ENCODE measurements around the gene FBXL15. TPM values are rescaled to one million over a fixed set of nuclear protein-coding genes. Genes with fewer than 3 reads are reported as not detected.

Gene FBXL15
- total and polyA plus RNA-seq, 2 of the 13 experiments (the other 11 are each of a cell fraction or from before 2014, with no cell fraction given) = 4.3 to 8.3 TPM

- TF ChIP-seq ZNF816 (CRISPR knock-in tag; IDR thresholded peaks at IDR 0.05; ENCODE audit: borderline replicate concordance) (no peak), SETDB1 (CRISPR knock-in tag; IDR thresholded peaks at IDR 0.05; ENCODE audit: borderline replicate concordance) (no peak), ZNF224 (CRISPR knock-in tag; IDR thresholded peaks at IDR 0.05) (no peak), ZNF260 (CRISPR knock-in tag; IDR thresholded peaks at IDR 0.05; ENCODE audit: borderline replicate concordance, low read depth) (no peak)
Measured at GRCh38 chr10:102438374-102438773, 17.7 kb downstream of the FBXL15 start (continued).

- ChIA-PET CTCF (ENCODE audit: low intra/inter-chr PET ratio, low total read pairs) (no interaction called here), POLR2A (interaction anchor here (0.7 kb wide), 1 partner anchor 12 kb away, joined by 4 read pairs; no protein-coding TSS in a partner anchor)
- H4K20me1 ChIP-seq (ENCODE audit: insufficient read depth, low read length) = no peaks in the 10 kb centered on the region
- H3K9ac ChIP-seq (ENCODE audit: insufficient read depth, low read depth, low read length) = no peak overlapping the region
- H2AFZ ChIP-seq (ENCODE audit: low read length) = no peak overlapping the region
- in situ Hi-C loops (cut with HindIII; ENCODE audit: extremely low pct_ligation_motif_present, low pct_unique_long_range_greater_than_20kb) (no loop called here), intact Hi-C loops (cut with micrococcal nuclease; ENCODE audit: unreplicated experiment) (no loop called here)
- H3K27me3 ChIP-seq (ENCODE audit: control insufficient read depth in 1 of 2, insufficient read depth in 2 of 2, low read length in 2 of 2) = no peaks in the 10 kb centered on the region; a peak in 1 of 5 replicates
- H3K36me3 ChIP-seq (replicated peaks in 1 of 2; ENCODE audit: control insufficient read depth in 1 of 2, insufficient read depth in 2 of 2, low read length in 2 of 2) = no peaks in the 10 kb centered on the region
- no peaks in the 10 kb centered on the region for H3K79me2 ChIP-seq (ENCODE audit: insufficient read depth, low read length)
- FAIRE-seq (no peak), DNase-seq (ENCODE audit: low spot score) (no peak), ATAC-seq (no peak)
- TF ChIP-seq TBX3 (IDR thresholded peaks at IDR 0.05; ENCODE audit: borderline replicate concordance) (no peak), NFYC (CRISPR knock-in tag; IDR thresholded peaks at IDR 0.05) (no peak), MAFK (conservative IDR thresholded peaks at IDR 0.05 in 1 of 2, IDR thresholded peaks at IDR 0.05 in 1 of 2; ENCODE audit: low read length in 2 of 2) (no peak), DMTF1 (CRISPR knock-in tag; IDR thresholded peaks at IDR 0.05) (no peak), PRDM15 (CRISPR knock-in tag; IDR thresholded peaks at IDR 0.05) (no peak), ATAD3A (CRISPR knock-in tag; IDR thresholded peaks at IDR 0.05) (no peak), MYNN (CRISPR knock-in tag; IDR thresholded peaks at IDR 0.05; ENCODE audit: low read depth) (no peak), REL (CRISPR knock-in tag; conservative IDR thresholded peaks at IDR 0.05) (no peak), KLF9 (CRISPR knock-in tag; IDR thresholded peaks at IDR 0.05; ENCODE audit: low read depth) (no peak)
- no peak overlapping the region for H3K4me2 ChIP-seq (ENCODE audit: low read depth, low read length)
- no peak overlapping the region for H3K27ac ChIP-seq (ENCODE audit: extremely low read length, insufficient read depth, low read length)
- WGBS (ENCODE audit: low lambda C conversion rate) = 5% methylated on average over 2 of the region's 2 CpGs
- no peak overlapping the region for H3K4me3 ChIP-seq (replicated peaks in 1 of 3; ENCODE audit: insufficient read depth in 1 of 3, low read depth in 2 of 3, low read length in 3 of 3)
- H3K9me3 ChIP-seq (ENCODE audit: low read length) = no peaks in the 10 kb centered on the region
- BruUV-seq (replicated peaks) = no TSS peak
- peaks cover 33% of the 10 kb centered on the region for H3K4me1 ChIP-seq (ENCODE audit: insufficient read depth, low read length)
Measured at GRCh38 chr10:102444851-102445250, 24.2 kb downstream of the FBXL15 start.

All from HepG2 (cell line).